Bone marrow (tissue), 2 donors: Measurements from ENCODE around the gene SLC25A22.

ENCODE experiments used
- DNase-seq, 2 donors: peaks; one replicate each; lab custom pipeline; 2025; lab: John Stamatoyannopoulos, UW

SLC25A22 gene

GRCh38 chr11:803467-803742 lies 5.3 kb upstream of the SLC25A22 start:
- DNase-seq: no peak

GRCh38 chr11:802693-803466 lies 4.8 kb upstream of the SLC25A22 start:
- DNase-seq: no peak

GRCh38 chr11:802018-802617 lies 4.0 kb upstream of the SLC25A22 start:
- DNase-seq: no peak

- DNase-seq: no peak
Measured at GRCh38 chr11:801097-801780, 3.2 kb upstream of the SLC25A22 start.

GRCh38 chr11:800473-800872 lies 2.4 kb upstream of the SLC25A22 start:
- no peak for DNase-seq

- DNase-seq: no peak
Measured at GRCh38 chr11:799641-800316, 1.7 kb upstream of the SLC25A22 start.

- DNase-seq: peak; percentile 45 to 53
Measured at GRCh38 chr11:797296-798092, 587 bp downstream of the SLC25A22 start.

GRCh38 chr11:796565-797295 lies 1.4 kb downstream of the SLC25A22 start:
- DNase-seq: no peak

GRCh38 chr11:795634-796564 lies 2.2 kb downstream of the SLC25A22 start:
- peak; percentile 71 to 90 for DNase-seq

GRCh38 chr11:794766-795633 lies 3.1 kb downstream of the SLC25A22 start:
- no peak for DNase-seq

- DNase-seq: no peak
Measured at GRCh38 chr11:794013-794765, 3.9 kb downstream of the SLC25A22 start.

- no peak for DNase-seq
Measured at GRCh38 chr11:793556-793955, 4.5 kb downstream of the SLC25A22 start.

- no peak for DNase-seq
Measured at GRCh38 chr11:792873-793272, 5.2 kb downstream of the SLC25A22 start.

- DNase-seq: no peak
Measured at GRCh38 chr11:792535-792821, 5.6 kb downstream of the SLC25A22 start.

GRCh38 chr11:791658-792534 lies 6.2 kb downstream of the SLC25A22 start:
- DNase-seq: no peak

- DNase-seq: no peak
Measured at GRCh38 chr11:790721-791564, 7.1 kb downstream of the SLC25A22 start.

- no peak for DNase-seq
Measured at GRCh38 chr11:789943-790342, 8.1 kb downstream of the SLC25A22 start, which contains the start of gene CEND1. Gene CEND1 (minus strand): TSS chr11:790090. CDS start chr11:788576, 1,514 bp downstream.
